ENCODE data around the gene DNAJB11. TPM values are rescaled to one million over a fixed set of nuclear protein-coding genes. Genes with fewer than 3 reads are reported as not detected.

Gene DNAJB11
- total RNA-seq, 1 experiment from 2014 or later: 54.3 TPM

GRCh38 chr3:186627852-186628414, 57.4 kb downstream of the DNAJB11 start:
- no peak overlapping the region for H3K4me2 ChIP-seq (ENCODE audit: low read length)
- TF ChIP-seq POLR2A (IDR thresholded peaks at IDR 0.05; ENCODE audit: borderline replicate concordance, extremely low read depth, insufficient read depth, insufficient read length) (no peak), ELF1 (IDR thresholded peaks at IDR 0.05; ENCODE audit: borderline replicate concordance, low read depth) (no peak), RAD21 (IDR thresholded peaks at IDR 0.05; ENCODE audit: low read depth) (no peak), ZBTB33 (IDR thresholded peaks at IDR 0.05; ENCODE audit: extremely low read depth, insufficient replicate concordance, low read length) (no peak), SP1 (IDR thresholded peaks at IDR 0.05; ENCODE audit: low read depth) (no peak), JUND (IDR thresholded peaks at IDR 0.05) (no peak), EGR1 (IDR thresholded peaks at IDR 0.05; ENCODE audit: low read depth) (no peak), ATF3 (IDR thresholded peaks at IDR 0.05) (no peak), EZH2phosphoT487 (IDR thresholded peaks at IDR 0.05; ENCODE audit: borderline replicate concordance) (no peak), FOSL1 (IDR thresholded peaks at IDR 0.05; ENCODE audit: low read depth) (no peak), ZNF274 (IDR thresholded peaks at IDR 0.05; ENCODE audit: low read depth, low read length) (no peak), CEBPB (IDR thresholded peaks at IDR 0.05; ENCODE audit: low read depth) (no peak), SRF (IDR thresholded peaks at IDR 0.05; ENCODE audit: low read depth) (no peak), TCF7L2 (IDR thresholded peaks at IDR 0.05; ENCODE audit: borderline replicate concordance, extremely low read depth, insufficient read depth, insufficient read length) (no peak), REST (IDR thresholded peaks at IDR 0.05; ENCODE audit: low read depth) (no peak), ZFX (IDR thresholded peaks at IDR 0.05) (no peak)
- H3K9me3 ChIP-seq (ENCODE audit: control insufficient read depth in 1 of 2, insufficient read depth in 1 of 2, low read depth in 1 of 2, low read length in 2 of 2): no peaks in the 10 kb centered on the region
- no peak overlapping the region for H3K9ac ChIP-seq (ENCODE audit: low read length)
- H2AFZ ChIP-seq (ENCODE audit: low read depth, low read length, poor library complexity, severe bottlenecking): no peak overlapping the region
- ChIA-PET POLR2A (no interaction called here), RAD21 (ENCODE audit: low non-redundant PET in 1 of 2, low total read pairs in 2 of 2, uncharacterized antibody in 2 of 2, unreplicated experiment in 2 of 2) (no interaction called here), CTCF (no interaction called here)
- DNase-seq (ENCODE audit: low read depth, low spot score): no peak
- H3K9me2 ChIP-seq (ENCODE audit: insufficient read depth): no peaks in the 10 kb centered on the region
- no peaks in the 10 kb centered on the region for H4K20me1 ChIP-seq (ENCODE audit: insufficient read depth)
- no peaks in the 10 kb centered on the region for H3K36me3 ChIP-seq (ENCODE audit: control insufficient read depth in 1 of 2, insufficient read depth in 2 of 2, low read length in 2 of 2)
- no peaks in the 10 kb centered on the region for H3K4me1 ChIP-seq (ENCODE audit: control insufficient read depth in 1 of 2, insufficient read depth in 2 of 2, low read length in 2 of 2)
- no peak overlapping the region for H3K4me3 ChIP-seq (replicated peaks in 1 of 2; ENCODE audit: low read depth in 1 of 2, low read length in 2 of 2)
- no peak for ATAC-seq
- no peaks in the 10 kb centered on the region for H3K27me3 ChIP-seq (ENCODE audit: insufficient read depth, low read length)
- intact Hi-C loops (cut with micrococcal nuclease): no loop called here
- H3K27ac ChIP-seq (ENCODE audit: low read depth, low read length): no peak overlapping the region
- no TSS peak for BruUV-seq (replicated peaks)
- no peaks in the 10 kb centered on the region for H3K79me2 ChIP-seq (ENCODE audit: insufficient read depth, low read length)

All from HCT116 (cell line).